ENCODE results near the gene SHLD3. TPM values are rescaled to one million over a fixed set of nuclear protein-coding genes. Genes with fewer than 3 reads are reported as not detected.

SHLD3 gene
- total RNA-seq, 1 experiment from 2014 or later, result 2.9 TPM

DNA sequence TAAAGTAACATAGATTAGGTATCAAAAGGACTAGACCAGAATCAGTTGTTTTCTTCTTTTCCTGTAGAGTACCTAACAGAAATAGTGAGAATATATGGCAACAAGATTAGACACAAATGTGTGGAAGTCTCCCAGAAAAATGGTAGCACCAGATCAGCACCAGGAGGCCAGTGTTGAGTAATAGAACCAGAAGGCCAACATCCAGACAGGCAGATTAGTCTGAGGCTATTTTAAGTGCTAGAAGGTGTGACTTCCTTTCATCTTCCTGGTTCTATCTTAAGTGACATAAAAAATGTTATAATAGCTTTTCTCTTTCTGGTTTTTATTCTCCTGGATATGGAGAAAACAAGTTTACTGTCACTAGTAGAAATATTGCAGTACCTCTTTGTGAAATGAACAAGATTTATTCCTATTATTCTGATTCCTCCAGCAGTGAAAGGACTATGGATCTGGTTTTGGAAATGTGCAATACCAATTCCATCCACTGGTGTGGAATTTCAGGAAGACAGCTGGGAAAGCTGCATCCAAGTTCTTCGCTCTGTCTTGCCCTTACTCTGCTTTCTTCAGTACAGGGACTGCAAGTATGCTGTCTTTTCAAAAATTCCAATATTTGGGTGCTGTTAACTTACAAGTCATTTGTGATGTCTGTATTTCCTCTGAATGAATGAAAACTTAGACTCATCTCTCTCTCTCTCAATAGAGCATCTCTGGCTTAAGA is 39.1 kb downstream of the SHLD3 start:
- no peak overlapping the region for H3K9ac ChIP-seq (ENCODE audit: extremely low read depth, insufficient read length, low read length)
- H3K23me2 ChIP-seq (ENCODE audit: insufficient read length, low read depth, low read length, poor library complexity, severe bottlenecking), result no peaks in the 10 kb centered on the region
- H2AFZ ChIP-seq (ENCODE audit: low read length), result no peak overlapping the region
- H3K14ac ChIP-seq (ENCODE audit: insufficient read depth, low read length), result no peak overlapping the region
- H3K18ac ChIP-seq (ENCODE audit: insufficient read length, low read depth, low read length), result no peak overlapping the region
- Mint-ChIP-seq H3K27me3 (ENCODE audit: low read depth) (no peaks in the 10 kb centered on the region), H3K4me3 (no peak overlapping the region), H3K9me3 (no peaks in the 10 kb centered on the region), H3K4me1 (no peaks in the 10 kb centered on the region), H3K36me3 (ENCODE audit: insufficient read depth in 1 of 3, low read depth in 3 of 3) (peaks cover 0 to 12% (median 2%) of the 10 kb centered on the region in 3 experiments; a peak in 3 of 7 replicates), H3K27ac (no peak overlapping the region; a peak in 1 of 7 replicates)
- WGBS (ENCODE audit: extremely low coverage, insufficient read length, low lambda C conversion rate), result no CpG with 5 or more reads among the region's 1 CpG
- H2BK120ac ChIP-seq (ENCODE audit: low read depth, low read length, poor library complexity, severe bottlenecking), result no peak overlapping the region
- H4K8ac ChIP-seq (replicated peaks; ENCODE audit: insufficient read length, low read depth, low read length), result no peak overlapping the region
- H2BK12ac ChIP-seq (ENCODE audit: insufficient read length, low read depth, low read length), result no peak overlapping the region
- no peak overlapping the region for H3K4ac ChIP-seq (ENCODE audit: low read depth, low read length)
- TF ChIP-seq, protein P1, sequence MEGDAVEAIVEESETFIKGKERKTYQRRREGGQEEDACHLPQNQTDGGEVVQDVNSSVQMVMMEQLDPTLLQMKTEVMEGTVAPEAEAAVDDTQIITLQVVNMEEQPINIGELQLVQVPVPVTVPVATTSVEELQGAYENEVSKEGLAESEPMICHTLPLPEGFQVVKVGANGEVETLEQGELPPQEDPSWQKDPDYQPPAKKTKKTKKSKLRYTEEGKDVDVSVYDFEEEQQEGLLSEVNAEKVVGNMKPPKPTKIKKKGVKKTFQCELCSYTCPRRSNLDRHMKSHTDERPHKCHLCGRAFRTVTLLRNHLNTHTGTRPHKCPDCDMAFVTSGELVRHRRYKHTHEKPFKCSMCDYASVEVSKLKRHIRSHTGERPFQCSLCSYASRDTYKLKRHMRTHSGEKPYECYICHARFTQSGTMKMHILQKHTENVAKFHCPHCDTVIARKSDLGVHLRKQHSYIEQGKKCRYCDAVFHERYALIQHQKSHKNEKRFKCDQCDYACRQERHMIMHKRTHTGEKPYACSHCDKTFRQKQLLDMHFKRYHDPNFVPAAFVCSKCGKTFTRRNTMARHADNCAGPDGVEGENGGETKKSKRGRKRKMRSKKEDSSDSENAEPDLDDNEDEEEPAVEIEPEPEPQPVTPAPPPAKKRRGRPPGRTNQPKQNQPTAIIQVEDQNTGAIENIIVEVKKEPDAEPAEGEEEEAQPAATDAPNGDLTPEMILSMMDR (conservative IDR thresholded peaks at IDR 0.05), result peak; percentile 61
- no peaks in the 10 kb centered on the region for H3K79me2 ChIP-seq (ENCODE audit: insufficient read depth, low read length)
- no peak overlapping the region for H3K23ac ChIP-seq (ENCODE audit: insufficient read length, low read depth, low read length)
- H2BK15ac ChIP-seq (ENCODE audit: low read depth, low read length), result no peak overlapping the region
- H4K20me1 ChIP-seq (ENCODE audit: control insufficient read depth, insufficient read depth, insufficient read length), result no peaks in the 10 kb centered on the region
- H4K91ac ChIP-seq (ENCODE audit: insufficient read length, low read depth, low read length), result no peak overlapping the region
- no peak overlapping the region for H3T11ph ChIP-seq (ENCODE audit: low read length)
- no peak overlapping the region for H2BK5ac ChIP-seq (ENCODE audit: insufficient read length, low read length)
- H3K27ac ChIP-seq (ENCODE audit: insufficient read length, low read depth, low read length), result no peak overlapping the region
- no peaks in the 10 kb centered on the region for H3K27me3 ChIP-seq (ENCODE audit: insufficient read depth, low read length)
- no peaks in the 10 kb centered on the region for H3K4me1 ChIP-seq (ENCODE audit: insufficient read depth, low read length)
- no peak overlapping the region for H3K4me2 ChIP-seq (ENCODE audit: insufficient read depth, insufficient read length, low read length)
- H3K9me3 ChIP-seq (ENCODE audit: control insufficient read depth, low read depth, low read length), result no peaks in the 10 kb centered on the region
- H3K56ac ChIP-seq (ENCODE audit: insufficient read length, low read depth, low read length), result no peak overlapping the region
- no peak overlapping the region for H4K5ac ChIP-seq (ENCODE audit: insufficient read length, low read depth, low read length)
- no peaks in the 10 kb centered on the region for H3K79me1 ChIP-seq (ENCODE audit: insufficient read depth, low read depth, low read length, poor library complexity, severe bottlenecking)
- no peak overlapping the region for H2BK20ac ChIP-seq (ENCODE audit: low read depth, low read length, poor library complexity, severe bottlenecking)
- H2AK5ac ChIP-seq (ENCODE audit: insufficient read length, low read length), result no peak overlapping the region
- DNase-seq, result no peak
